A673 (cell line): ENCODE results near the gene CCDC197.

Experiments used
- CTCF ChIP-seq: fragments of 300-800, 200-600 bp; sonication (generic); conservative IDR thresholded peaks from 2 replicates; pipeline ENCODE4 v1.5.1; 2017; ENCODE audit warnings: low read depth, mild to moderate bottlenecking, antibody characterized with exemption, low read length, moderate library complexity, mixed read lengths
- EZH2 ChIP-seq: fragments of 200-600 bp; sonication (generic); IDR thresholded peaks from 2 replicates; pipeline ENCODE4 v1.6.1; 2017; ENCODE audit warnings: borderline replicate concordance, low read depth, mild to moderate bottlenecking, mixed read lengths, antibody characterized with exemption, low read length; ENCODE audit not compliant: poor library complexity, severe bottlenecking

- TF ChIP-seq CTCF (no peak), EZH2 (no peak)
Observed at GRCh38 chr14:94043111-94043755, 46.1 kb downstream of the CCDC197 start.
